Mucosa of stomach (tissue), 1 donor: ENCODE results near the gene HMG20B.

Experiments
- H3K27me3 ChIP-seq: one replicate; pipeline ENCODE4 v1.7.0; 2013; ENCODE audit warnings: mild to moderate bottlenecking, low read length; ENCODE audit not compliant: control insufficient read depth, insufficient read depth
- H3K36me3 ChIP-seq: one replicate; pipeline ENCODE4 v1.7.0; 2013; ENCODE audit warnings: low read length; ENCODE audit not compliant: control insufficient read depth, insufficient read depth
- H3K4me1 ChIP-seq: one replicate; pipeline ENCODE4 v1.7.0; 2013; ENCODE audit warnings: mild to moderate bottlenecking, low read length; ENCODE audit not compliant: control insufficient read depth, insufficient read depth
- H3K4me3 ChIP-seq: one replicate; pipeline ENCODE4 v1.7.0; 2013; ENCODE audit warnings: low read length
- H3K9ac ChIP-seq: one replicate; pipeline ENCODE4 v1.7.0; 2013; ENCODE audit warnings: mild to moderate bottlenecking, low read length, moderate library complexity
- H3K9me3 ChIP-seq: one replicate; pipeline ENCODE4 v1.7.0; 2013; ENCODE audit warnings: mild to moderate bottlenecking, low read length, moderate library complexity; ENCODE audit not compliant: control insufficient read depth
- donor health status: Pancreatic carcinoma.

HMG20B gene

GRCh38 chr19:3618144-3618810 lies 45.5 kb downstream of the HMG20B start:
- Histone ChIP-seq H3K4me3 (no peak overlapping the region), H3K9me3 (no peaks in the 10 kb centered on the region), H3K4me1 (no peaks in the 10 kb centered on the region), H3K27me3 (no peaks in the 10 kb centered on the region), H3K9ac (no peak overlapping the region), H3K36me3 (no peaks in the 10 kb centered on the region)

DNA sequence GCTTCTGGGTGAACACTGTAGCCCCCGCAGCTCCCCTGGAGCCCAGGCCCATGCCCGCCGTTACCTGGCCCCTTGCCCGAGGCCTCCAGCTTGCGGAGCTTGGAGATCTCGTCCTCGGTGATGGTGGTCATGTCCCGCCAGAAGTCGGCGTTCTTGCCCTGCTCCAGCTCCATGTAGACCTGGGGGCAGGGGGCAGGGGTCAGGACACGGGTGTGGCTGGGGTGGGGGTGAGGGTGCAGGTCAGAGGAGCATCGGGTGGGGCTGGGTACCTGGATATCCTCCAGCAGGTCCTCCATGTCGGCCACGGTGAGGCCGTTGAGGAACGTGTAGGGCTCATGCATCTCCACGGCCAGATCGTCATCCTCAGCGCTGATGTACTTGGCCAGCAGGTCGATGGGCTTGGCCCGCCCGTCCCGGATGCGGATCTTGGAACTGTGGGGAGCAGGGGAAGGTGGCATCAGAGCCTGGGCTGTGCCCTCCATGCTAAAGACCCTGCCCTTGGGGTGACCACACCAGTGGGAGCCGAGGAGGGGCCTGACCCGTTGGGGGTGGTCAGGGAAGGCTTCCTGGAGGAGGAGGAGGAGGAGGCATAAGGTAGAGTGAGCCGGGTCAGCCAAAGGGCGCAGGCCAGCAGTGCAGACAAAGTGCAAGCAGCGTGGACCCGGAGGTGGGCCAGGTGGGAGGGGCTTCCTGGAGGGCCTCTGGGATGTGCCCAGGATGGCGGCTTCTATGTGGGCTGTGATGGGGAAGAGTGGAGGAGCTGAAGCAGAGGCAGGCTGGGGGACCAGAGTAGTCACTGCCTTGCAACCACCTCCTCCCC lies 46.3 kb downstream of the HMG20B start:
- Histone ChIP-seq H3K36me3 (no peaks in the 10 kb centered on the region), H3K9me3 (no peaks in the 10 kb centered on the region), H3K27me3 (no peaks in the 10 kb centered on the region), H3K9ac (no peak overlapping the region), H3K4me1 (no peaks in the 10 kb centered on the region), H3K4me3 (no peak overlapping the region)

DNA sequence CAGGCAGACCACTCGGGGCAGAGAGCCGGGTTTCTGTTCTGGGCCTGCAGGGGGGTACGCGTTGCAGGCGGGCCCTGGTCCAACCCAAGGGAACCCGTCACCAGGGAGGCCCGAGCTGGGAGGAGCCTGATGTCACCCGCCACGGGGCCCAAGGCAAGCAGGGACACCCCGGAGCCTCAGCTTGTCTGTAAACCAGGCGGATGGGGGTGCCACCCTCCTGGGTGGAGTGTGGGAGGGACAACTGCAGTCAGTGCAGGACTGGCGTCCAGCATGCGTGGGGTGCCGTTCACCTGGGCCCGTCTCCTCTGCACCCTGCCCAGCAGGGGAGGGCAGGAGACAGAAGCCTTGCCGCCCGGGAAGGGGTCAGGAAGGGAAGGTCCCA lies 46.9 kb downstream of the HMG20B start:
- Histone ChIP-seq H3K9ac (no peak overlapping the region), H3K4me1 (no peaks in the 10 kb centered on the region), H3K4me3 (no peak overlapping the region), H3K36me3 (no peaks in the 10 kb centered on the region), H3K9me3 (no peaks in the 10 kb centered on the region), H3K27me3 (no peaks in the 10 kb centered on the region)

GRCh38 chr19:3620145-3620816 lies 47.5 kb downstream of the HMG20B start:
- Histone ChIP-seq H3K4me1 (peaks cover 5% of the 10 kb centered on the region), H3K4me3 (no peak overlapping the region), H3K9ac (no peak overlapping the region), H3K27me3 (no peaks in the 10 kb centered on the region), H3K9me3 (no peaks in the 10 kb centered on the region), H3K36me3 (no peaks in the 10 kb centered on the region)

GRCh38 chr19:3620817-3621547 lies 48.2 kb downstream of the HMG20B start:
- Histone ChIP-seq H3K27me3 (no peaks in the 10 kb centered on the region), H3K9ac (no peak overlapping the region), H3K4me1 (peaks cover 12% of the 10 kb centered on the region), H3K36me3 (no peaks in the 10 kb centered on the region), H3K9me3 (no peaks in the 10 kb centered on the region), H3K4me3 (no peak overlapping the region)

DNA sequence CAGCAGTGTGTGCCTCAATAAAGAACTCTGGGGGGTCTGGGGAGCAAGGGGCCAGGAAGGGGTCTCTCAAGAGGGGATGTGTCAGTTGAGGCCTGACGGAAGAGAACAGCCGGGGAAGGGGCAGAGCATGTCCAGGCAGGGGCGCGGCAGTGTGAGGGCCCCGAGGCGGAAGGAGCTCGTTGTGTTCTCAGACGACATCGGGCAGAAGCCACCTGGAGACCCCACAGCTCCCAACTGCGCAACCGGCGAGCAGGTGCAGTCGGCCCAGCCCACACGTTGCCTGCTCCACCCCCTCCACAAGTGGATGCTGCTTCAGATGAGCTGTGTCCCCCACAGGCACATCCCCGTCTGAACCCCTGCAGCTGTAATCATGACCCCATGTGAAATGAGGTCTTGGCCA lies 48.9 kb downstream of the HMG20B start:
- Histone ChIP-seq H3K4me1 (peaks cover 13% of the 10 kb centered on the region), H3K9ac (no peak overlapping the region), H3K36me3 (no peaks in the 10 kb centered on the region), H3K9me3 (no peaks in the 10 kb centered on the region), H3K27me3 (no peaks in the 10 kb centered on the region), H3K4me3 (no peak overlapping the region)

DNA sequence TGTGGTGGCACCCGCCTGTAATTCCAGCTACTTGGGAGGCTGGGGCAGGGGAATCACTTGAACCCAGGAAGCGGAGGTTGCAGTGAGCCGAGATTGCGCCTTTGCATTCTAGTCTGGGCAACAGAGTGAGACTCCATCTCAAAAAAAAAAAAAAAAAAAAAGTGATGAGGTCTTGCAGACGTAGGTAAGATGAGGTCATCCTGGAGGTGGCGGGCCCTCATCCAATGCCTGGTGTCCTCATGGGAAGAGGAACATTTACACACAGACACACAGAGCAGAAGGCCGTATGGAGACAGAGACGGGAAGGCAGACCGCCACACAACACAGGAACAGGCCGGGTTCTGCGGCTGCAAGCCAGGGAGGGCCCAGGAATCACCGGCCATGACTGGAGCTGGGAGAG lies 49.5 kb downstream of the HMG20B start:
- Histone ChIP-seq H3K27me3 (no peaks in the 10 kb centered on the region), H3K9ac (no peak overlapping the region), H3K4me1 (peaks cover 13% of the 10 kb centered on the region), H3K9me3 (no peaks in the 10 kb centered on the region), H3K36me3 (no peaks in the 10 kb centered on the region), H3K4me3 (no peak overlapping the region)

GRCh38 chr19:3623716-3624115 lies 51.0 kb downstream of the HMG20B start:
- H3K9me3 ChIP-seq = no peaks in the 10 kb centered on the region
- H3K4me1 ChIP-seq = peaks cover 13% of the 10 kb centered on the region
- H3K9ac ChIP-seq = no peak overlapping the region
- H3K27me3 ChIP-seq = no peaks in the 10 kb centered on the region
- H3K36me3 ChIP-seq = no peaks in the 10 kb centered on the region
- no peak overlapping the region for H3K4me3 ChIP-seq

DNA sequence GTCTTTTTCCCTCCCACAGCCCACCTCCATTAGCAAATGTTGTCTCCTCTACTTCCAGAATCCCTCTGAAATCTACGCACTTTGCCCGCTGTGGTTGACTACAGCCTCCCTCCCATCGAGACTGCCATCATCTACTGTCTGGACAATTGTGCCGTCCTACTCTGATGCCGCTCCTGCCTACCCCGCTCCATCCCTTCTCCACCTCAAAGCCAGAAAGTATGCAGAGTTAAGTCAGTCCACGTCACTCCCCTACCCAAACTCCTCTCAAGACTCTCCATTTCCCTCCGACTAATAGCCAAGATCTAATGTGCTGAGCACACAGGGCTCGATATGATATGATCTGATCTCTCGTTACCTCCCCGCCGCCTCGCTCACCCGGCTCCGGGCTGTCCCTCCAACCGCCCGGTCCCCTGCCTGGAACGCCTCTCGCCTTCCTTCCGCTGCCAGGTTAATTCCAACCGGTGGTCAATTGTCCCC lies 53.3 kb downstream of the HMG20B start:
- no peaks in the 10 kb centered on the region for H3K27me3 ChIP-seq

GRCh38 chr19:3626473-3627350 lies 54.0 kb downstream of the HMG20B start, which contains the start of gene CACTIN:
TSS of gene CACTIN (minus strand) at chr19:3626790. CDS start at chr19:3626762, 28 bp downstream.
- H3K36me3 ChIP-seq = no peaks in the 10 kb centered on the region
- no peaks in the 10 kb centered on the region for H3K27me3 ChIP-seq
- H3K4me3 ChIP-seq = peak within 1 kb of the TSS; percentile 89

More for the DNA sequence above, 53.3 kb downstream of the HMG20B start:
- Histone ChIP-seq H3K9me3 (no peaks in the 10 kb centered on the region), H3K4me3 (peak overlapping the region; percentile 89), H3K36me3 (no peaks in the 10 kb centered on the region), H3K9ac (peak overlapping the region; percentile 82), H3K4me1 (peaks cover 13% of the 10 kb centered on the region)

GRCh38 chr19:3627351-3627723 lies 54.6 kb downstream of the HMG20B start:
- Histone ChIP-seq H3K4me3 (no peak overlapping the region), H3K4me1 (peaks cover 13% of the 10 kb centered on the region), H3K9me3 (no peaks in the 10 kb centered on the region), H3K27me3 (no peaks in the 10 kb centered on the region), H3K9ac (no peak overlapping the region), H3K36me3 (no peaks in the 10 kb centered on the region)

More at GRCh38 chr19:3626473-3627350, 54.0 kb downstream of the HMG20B start, which contains the start of gene CACTIN:
- no peaks in the 10 kb centered on the region for H3K9me3 ChIP-seq
- H3K4me1 ChIP-seq = peaks cover 13% of the 10 kb centered on the region
- peak within 1 kb of the TSS; percentile 82 for H3K9ac ChIP-seq
